ENCODE data around the gene MRPS27. TPM values are rescaled to one million over a fixed set of nuclear protein-coding genes. Genes with fewer than 3 reads are reported as not detected.

MRPS27 gene
- polyA plus RNA-seq, 2 of the 4 experiments (the other 2 are of a cell fraction): 81.0 to 141 TPM

GRCh38 chr5:72288924-72289323 is 31.1 kb downstream of the MRPS27 start:
- no peak overlapping the region for H3K4me3 ChIP-seq
- ChIA-PET CTCF (interaction anchor here (0.9 to 2.6 kb wide), 5 partner anchors 8 to 180 kb away, joined by 3 to 14 read pairs (median 3); no protein-coding TSS in a partner anchor), POLR2A (no interaction called here)
- H3K27ac ChIP-seq: no peak overlapping the region
- WGBS (ENCODE audit: missing lambda C conversion rate): 93% methylated on average over 2 of the region's 2 CpGs
- FAIRE-seq: no peak
- no peak for ATAC-seq
- H3K4me2 ChIP-seq: no peak overlapping the region
- TF ChIP-seq FOSB (CRISPR knock-in tag; IDR thresholded peaks at IDR 0.05) (no peak), EHMT2 (IDR thresholded peaks at IDR 0.05; ENCODE audit: low read depth) (no peak), CEBPB (IDR thresholded peaks at IDR 0.05) (no peak), NPAS2 (CRISPR knock-in tag; IDR thresholded peaks at IDR 0.05; ENCODE audit: borderline replicate concordance) (no peak), EP300 (IDR thresholded peaks at IDR 0.05) (no peak), HOXA7 (CRISPR knock-in tag; IDR thresholded peaks at IDR 0.05) (no peak), USF2 (IDR thresholded peaks at IDR 0.05) (no peak), HOXB13 (CRISPR knock-in tag; IDR thresholded peaks at IDR 0.05; ENCODE audit: low read depth) (no peak), HDAC2 (IDR thresholded peaks at IDR 0.05) (no peak), KDM1A (IDR thresholded peaks at IDR 0.05; ENCODE audit: low read depth) (no peak), ESRRA (IDR thresholded peaks at IDR 0.05; ENCODE audit: borderline replicate concordance, low read length) (no peak), POLR2A (IDR thresholded peaks at IDR 0.05; ENCODE audit: low read length) (no peak), HMGXB4 (CRISPR knock-in tag; IDR thresholded peaks at IDR 0.05; ENCODE audit: borderline replicate concordance) (no peak), FOSL2 (IDR thresholded peaks at IDR 0.05) (no peak), FOSL2 (CRISPR knock-in tag; IDR thresholded peaks at IDR 0.05) (no peak), MYC (IDR thresholded peaks at IDR 0.05; ENCODE audit: borderline replicate concordance, low read length) (no peak), RNF2 (IDR thresholded peaks at IDR 0.05; ENCODE audit: borderline replicate concordance, low read depth) (no peak), BCL3 (IDR thresholded peaks at IDR 0.05) (no peak)
- no peaks in the 10 kb centered on the region for H3K9me3 ChIP-seq
- peaks cover 11% of the 10 kb centered on the region for H3K4me1 ChIP-seq
- DNase-seq (ENCODE audit: low read depth in 1 of 2, low spot score in 1 of 2): no peak

GRCh38 chr5:72286798-72287197 is 33.2 kb downstream of the MRPS27 start:
- CTCF ChIA-PET: interaction anchor here (0.6 kb wide), 1 partner anchor 190 kb away, joined by 4 read pairs; no protein-coding TSS in a partner anchor
- ATAC-seq: no peak
- Histone ChIP-seq H3K27ac (no peak overlapping the region), H3K4me3 (no peak overlapping the region), H3K4me2 (no peak overlapping the region), H3K4me1 (peaks cover 20% of the 10 kb centered on the region), H3K9me3 (no peaks in the 10 kb centered on the region)
- POLR2A ChIA-PET: no interaction called here
- WGBS (ENCODE audit: missing lambda C conversion rate): 88% methylated on average over 5 of the region's 5 CpGs
- no peak for DNase-seq (ENCODE audit: low read depth in 1 of 2, low spot score in 1 of 2)
- FAIRE-seq: no peak
- TF ChIP-seq HDAC2 (IDR thresholded peaks at IDR 0.05): no peak
- no peak for TF ChIP-seq REST (IDR thresholded peaks at IDR 0.05)
- TF ChIP-seq CHD4 (IDR thresholded peaks at IDR 0.05; ENCODE audit: borderline replicate concordance): no peak
- no peak for TF ChIP-seq EP300 (IDR thresholded peaks at IDR 0.05)
- TF ChIP-seq FOXS1 (CRISPR knock-in tag; IDR thresholded peaks at IDR 0.05): no peak
